Stimulated activated CD4-positive, alpha-beta T cell treated with anti-CD3 and anti-CD28 coated beads, Interleukin-2, amount 100 ng/mL, for 24 hours (primary cell): ENCODE results near the gene PELI1.

ENCODE experiments used
- DNase-seq, 2 donors: peaks; one replicate each; pipeline ENCODE4 v3.0.0-alpha.2; 2020

PELI1 gene

DNA sequence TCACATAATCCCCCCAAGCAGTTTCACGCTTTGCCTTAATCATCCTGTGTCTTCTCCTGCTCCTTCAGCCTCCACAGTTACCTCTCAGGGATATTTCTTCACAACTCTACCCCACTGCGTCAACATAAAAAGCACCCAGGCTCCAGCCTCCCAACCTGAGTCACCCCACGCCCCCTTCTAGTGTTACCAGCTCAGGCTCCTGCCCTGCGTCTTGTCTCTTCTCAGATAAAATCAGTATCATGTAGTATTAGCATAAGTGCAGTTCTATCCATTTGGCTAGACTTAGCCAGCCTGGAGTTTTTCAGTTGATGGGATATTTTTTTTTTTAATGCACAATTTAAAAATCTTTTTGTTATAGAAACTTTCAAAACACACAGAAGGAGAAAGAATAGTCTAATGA is 9.6 kb upstream of the PELI1 start:
- DNase-seq = no peak

DNA sequence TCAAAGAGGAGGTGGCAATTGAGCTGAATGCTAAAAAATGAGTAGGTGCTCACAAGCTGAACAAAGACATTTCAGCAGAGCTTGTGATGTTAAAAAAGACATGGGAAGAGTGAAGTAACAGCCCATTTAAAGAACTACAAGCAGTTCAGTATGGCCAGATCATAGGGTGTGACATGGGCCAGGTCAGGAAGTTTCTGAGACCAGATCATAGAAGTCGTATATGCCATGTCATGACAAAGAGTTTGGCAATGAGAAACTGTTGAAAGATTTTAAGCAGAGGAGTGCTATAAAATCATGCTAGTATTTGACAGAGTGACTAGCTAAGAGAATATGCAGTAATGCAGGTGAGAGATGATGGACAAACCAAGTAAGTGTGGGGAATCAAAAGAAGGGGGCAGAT is 7.3 kb upstream of the PELI1 start:
- DNase-seq = no peak

GRCh38 chr2:64145714-64146113 is 1.5 kb upstream of the PELI1 start:
- no peak for DNase-seq

DNA sequence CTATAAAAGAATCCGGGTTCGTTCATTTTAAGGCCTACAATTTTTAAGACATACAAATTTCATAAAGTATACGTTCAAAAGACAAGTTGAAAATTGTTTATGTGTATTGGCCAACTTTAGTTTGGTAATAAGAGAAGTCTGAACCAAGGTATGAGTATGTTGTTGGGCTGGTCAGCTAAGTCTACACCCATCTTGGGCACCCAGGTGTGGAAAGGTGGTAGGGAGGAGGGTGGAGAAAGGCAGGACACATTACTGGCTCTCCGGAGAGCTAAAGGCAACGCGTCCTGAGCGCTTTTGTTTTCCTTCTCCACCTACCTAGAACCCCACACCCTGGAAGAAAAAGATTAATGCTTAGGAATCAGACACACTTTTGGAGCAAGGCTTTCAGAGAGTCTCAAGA is 899 bp upstream of the PELI1 start:
- DNase-seq = no peak

GRCh38 chr2:64143169-64144056 is 807 bp downstream of the PELI1 start:
- peak; percentile 37 to 45 for DNase-seq

GRCh38 chr2:64142741-64143168 is 1.5 kb downstream of the PELI1 start:
- DNase-seq = no peak

GRCh38 chr2:64141674-64142405 is 2.4 kb downstream of the PELI1 start:
- DNase-seq = no peak

DNA sequence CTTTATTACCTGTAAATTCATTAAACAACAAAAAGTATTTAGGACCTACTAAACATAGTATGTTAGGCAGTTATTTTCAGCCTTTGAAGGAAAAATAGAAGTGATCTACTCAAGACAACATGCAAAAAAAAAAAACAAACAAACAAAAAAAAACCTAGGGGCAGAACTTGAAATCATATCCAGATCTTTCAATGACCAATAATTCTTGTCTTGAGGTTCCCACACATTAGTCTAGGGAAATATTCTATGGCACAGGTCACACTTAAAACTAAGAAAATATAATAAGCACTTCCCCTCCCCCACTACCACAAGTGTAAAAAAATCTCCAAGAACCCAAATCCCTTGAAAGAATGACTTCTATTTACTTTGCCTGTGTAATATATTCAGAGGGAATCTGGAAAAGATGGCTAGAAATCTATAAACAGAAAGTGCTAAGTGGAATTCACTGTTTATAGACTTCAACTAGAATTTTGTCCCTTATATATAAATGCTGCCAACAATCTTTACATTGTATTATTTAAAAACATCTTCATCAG is 3.5 kb downstream of the PELI1 start:
- DNase-seq = no peak

DNA sequence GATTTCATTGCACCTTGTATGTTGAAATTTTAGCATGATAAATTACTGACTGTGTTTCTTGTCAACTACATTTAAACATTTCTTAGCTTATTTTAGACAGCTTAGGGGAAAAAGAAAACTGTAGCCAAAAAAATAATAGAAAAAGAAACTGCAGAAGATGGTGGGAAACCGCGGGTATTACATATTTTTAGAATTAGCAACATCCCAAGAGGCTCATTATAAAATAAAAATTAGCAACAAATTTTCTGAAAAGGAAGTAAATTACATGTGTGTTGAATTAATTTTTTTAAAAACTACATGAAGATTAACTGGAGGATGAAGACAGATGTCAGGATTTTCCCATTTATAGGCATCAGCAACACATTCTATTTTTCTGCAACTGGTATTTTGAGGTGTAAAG is 4.3 kb downstream of the PELI1 start:
- no peak for DNase-seq

DNA sequence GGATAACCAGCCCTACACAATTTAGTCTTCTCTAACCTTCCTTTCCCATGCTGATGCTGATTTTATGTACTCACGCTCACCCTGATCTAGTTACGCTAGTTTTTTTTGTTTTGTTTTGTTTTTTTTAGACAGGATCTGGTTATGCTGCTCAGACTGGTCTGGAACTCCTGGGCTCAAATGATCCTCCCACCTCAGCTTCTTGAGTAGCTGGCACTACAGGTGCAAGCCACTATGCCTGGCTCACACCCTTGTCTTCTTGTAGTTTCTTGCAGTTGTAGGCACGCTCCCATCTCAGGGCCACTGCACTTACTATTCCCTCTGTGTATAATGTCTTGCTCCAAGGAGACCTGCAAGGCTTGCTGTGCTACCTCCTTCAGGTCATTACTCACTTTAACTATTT is 6.2 kb downstream of the PELI1 start:
- DNase-seq = no peak

DNA sequence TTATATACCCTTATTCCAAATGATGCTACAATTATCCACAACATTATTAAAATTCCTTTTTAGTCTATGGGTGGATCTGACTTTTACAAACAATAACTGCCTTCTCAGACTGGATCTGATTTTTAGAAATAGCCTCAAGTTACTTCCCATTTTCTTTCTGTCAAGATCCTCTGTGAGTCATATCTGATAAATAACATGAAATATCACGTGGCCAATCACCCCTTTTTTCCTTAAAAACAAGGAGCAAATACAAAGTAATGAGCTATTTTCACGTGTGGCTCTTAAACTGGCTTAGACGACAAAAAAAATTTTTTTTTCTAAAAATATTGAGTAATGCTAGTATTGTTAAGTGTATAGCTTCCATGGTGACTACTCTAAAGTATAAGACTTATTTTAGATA is 6.7 kb downstream of the PELI1 start:
- no peak for DNase-seq

DNA sequence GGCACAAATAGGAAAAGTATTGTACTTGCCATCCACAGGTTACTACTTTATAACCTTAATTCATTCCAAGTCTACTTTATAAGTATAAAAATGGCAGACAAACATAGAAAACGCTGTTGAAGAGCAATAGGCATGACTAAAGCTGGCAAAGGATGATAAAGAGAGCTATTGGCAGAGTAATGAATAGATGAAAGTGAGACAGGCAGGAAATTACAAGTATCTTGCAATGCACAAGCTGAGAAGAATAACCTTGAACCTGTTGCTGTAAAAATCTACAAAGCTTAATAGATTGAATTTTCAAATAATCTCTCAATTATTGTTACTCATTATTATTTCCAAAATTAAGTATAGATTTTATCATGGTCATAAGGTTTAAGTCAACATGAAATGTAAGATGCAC is 8.8 kb downstream of the PELI1 start:
- DNase-seq = no peak

GRCh38 chr2:64134813-64135212 is 9.4 kb downstream of the PELI1 start:
- DNase-seq = no peak

DNA sequence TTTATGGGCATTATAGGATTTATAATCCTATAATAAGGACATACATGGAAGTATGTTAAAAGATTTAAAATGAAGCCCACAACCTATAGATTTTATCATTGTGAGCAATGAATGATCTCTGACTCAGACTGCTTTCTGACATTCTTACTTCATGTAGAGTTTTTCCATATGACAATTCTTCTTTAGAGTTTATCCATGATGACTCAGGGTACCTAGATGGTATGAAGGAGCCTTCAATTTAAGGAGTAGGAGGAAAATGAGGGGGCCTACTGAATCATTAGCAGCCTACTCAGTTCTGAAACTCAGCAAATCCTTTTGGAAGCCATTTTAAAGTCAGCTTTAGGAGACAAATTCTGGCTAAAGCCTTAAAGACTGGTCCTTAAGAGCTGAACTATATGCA is 10.4 kb downstream of the PELI1 start:
- DNase-seq = no peak

DNA sequence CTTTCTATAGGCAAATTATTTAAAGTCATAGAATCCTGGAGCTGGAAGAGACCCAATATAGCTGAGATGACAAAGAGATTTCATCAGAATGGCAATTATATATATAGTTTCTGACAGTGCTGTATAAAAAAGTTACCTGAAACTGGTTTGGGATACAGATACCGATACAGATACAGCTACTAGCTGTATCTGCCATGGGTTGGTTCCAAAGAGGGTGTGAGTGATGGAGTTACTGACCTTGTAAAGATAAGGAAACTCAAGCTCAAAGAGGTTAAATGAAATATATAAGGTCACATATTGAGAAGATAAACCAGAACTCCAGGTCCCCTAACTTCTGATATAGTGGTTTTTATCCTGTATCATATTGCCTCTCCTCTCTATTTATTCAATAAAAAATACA is 10.9 kb downstream of the PELI1 start:
- DNase-seq = no peak

DNA sequence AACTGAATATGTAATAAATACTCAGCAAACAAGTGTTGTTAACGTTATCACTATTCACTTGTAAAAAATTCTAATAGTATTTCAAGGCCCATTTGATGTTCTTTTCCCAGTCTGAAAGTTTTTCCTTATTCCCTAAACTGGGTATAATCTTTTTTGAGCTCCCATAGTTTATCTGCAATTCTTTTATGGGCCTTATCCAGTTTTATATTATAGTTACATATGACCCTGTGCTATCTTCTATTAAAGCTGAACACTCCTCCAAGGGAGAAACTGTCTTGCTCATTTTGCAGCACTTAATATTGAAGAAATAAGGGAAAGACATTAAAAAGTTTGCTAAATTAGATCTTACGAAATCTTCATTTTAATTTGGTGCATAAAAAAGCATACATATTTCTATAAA is 13.9 kb downstream of the PELI1 start:
- no peak for DNase-seq

DNA sequence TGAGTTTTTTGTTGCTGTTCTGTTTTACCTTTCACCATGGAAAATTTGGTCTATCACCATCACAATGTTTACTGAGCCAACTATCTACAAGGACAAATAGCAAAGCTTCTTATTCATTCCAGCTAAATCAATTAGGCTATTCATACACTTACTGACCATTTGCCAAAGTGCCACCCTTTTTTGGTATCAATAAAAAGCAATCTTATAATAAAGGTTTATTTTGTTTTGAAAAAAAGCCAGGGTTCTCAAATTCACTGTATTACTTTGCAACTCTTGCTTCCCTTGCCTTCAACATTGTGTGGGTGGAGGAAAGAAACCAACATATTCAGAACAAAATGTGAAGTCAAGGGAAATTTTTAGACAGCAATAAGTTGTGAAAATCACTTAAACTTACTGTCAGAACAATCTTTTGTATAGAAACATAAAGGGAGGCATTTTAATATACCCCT is 15.3 kb downstream of the PELI1 start:
- no peak for DNase-seq

- no peak for DNase-seq
Observed at GRCh38 chr2:64128406-64128805, 15.8 kb downstream of the PELI1 start.

DNA sequence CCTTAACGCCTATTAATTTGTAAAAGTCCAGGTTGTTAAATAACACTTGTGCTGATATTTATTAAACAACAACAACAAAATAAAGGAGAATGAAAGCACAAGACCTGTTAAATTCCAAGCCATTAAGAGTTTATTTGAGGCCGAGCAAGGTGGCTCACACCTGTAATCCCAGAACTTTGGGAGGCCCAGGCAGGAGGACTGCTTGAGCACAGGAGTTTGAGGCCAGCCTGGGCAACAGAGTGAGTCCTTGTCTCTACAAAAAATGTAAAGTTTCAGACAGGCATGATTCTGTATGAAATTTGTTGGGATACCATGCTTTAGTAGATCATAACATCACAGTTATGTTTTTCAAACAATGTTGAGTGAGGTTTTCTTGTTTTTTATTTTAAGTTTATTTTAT is 17.1 kb downstream of the PELI1 start:
- DNase-seq = no peak

DNA sequence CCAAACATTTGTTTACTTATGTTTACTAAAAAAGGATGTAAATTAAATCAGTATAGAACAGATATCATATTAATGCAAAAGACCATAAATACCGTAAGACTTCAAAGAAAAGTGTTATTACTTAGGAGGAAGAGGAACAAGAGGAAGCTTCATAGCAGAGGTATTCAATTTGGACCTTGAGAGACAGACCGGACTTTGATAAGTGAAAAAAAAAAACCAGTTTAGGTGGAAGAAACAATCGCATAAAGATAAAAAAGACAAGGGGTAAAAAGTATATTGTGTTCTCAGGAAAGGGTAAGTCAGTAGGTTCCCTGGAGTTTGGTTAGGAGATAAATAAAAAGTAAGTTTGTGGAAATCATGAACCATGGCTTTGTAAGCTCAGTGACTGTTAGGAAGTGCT is 17.6 kb downstream of the PELI1 start:
- DNase-seq = no peak

- no peak for DNase-seq
Observed at GRCh38 chr2:64124571-64124970, 19.6 kb downstream of the PELI1 start.

GRCh38 chr2:64124168-64124567 is 20.1 kb downstream of the PELI1 start:
- no peak for DNase-seq

DNA sequence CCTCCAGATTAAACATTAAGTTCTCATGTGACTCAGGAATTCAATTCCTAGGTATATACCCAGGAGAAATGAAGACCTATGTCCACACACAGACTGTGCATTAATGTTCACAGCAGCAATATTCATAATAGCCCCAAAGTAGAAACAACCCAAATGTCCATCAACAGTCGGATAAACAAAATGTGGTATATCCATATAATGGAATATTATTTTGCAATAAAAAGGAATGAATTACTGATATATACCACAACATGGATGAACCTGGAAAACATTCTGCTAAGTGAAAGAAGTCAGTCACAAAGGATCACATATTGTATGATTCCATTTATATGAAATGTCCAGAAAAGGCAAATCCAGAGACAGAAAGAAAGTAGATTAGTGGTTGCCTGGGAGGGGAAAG is 20.5 kb downstream of the PELI1 start:
- DNase-seq = no peak

- DNase-seq = no peak
Observed at GRCh38 chr2:64122358-64122757, 21.9 kb downstream of the PELI1 start.
